Left colon (tissue), 2 donors: ENCODE measurements around the gene VAC14. TPM values are rescaled to one million over a fixed set of nuclear protein-coding genes. Genes with fewer than 3 reads are reported as not detected.
"Not testable (repeated sequence)": the region's sequence is repeated elsewhere in the genome, so short reads cannot be mapped to it uniquely, and the experiment has no call there.

ENCODE experiments used
- ATAC-seq: fragments of 200-7000 bp; cut with Tn5 transposase; one replicate; pipeline ENCODE4 v1.9.1; 2020; ENCODE audit warnings: mild to moderate bottlenecking, moderate library complexity
- DNase-seq, 2 donors: peaks; one replicate each; pipeline ENCODE4 v3.0.0-alpha.2; 2020
- intact Hi-C, 2 donors: fragments of 100-400 bp; cut with DNase I in 1 of 2; cut with micrococcal nuclease in 1 of 2; formaldehyde crosslinking; loops; one replicate each; pipeline versions ENCODE4 v1.11.2 to v1.14.0; 2022; cut with DNase I, micrococcal nuclease
- total RNA-seq, 2 donors: library from RNA; stranded (reverse); fragmentation: NEBNext Ultra II Directional; extraction: Animal tissue kit (Norgen Biotek cat#: 25700); gene quantifications; one replicate each; pipeline ENCODE4 v1.2.1, GENCODE V29; 2021
- donor health status: DM: no; HTN: no; CAD: no.
- donor health status: DM: yes; HTN: yes; CAD: no.

The VAC14 gene
- total RNA-seq, 2 donors from 2014 or later = 26.9 to 32.1 TPM

- intact Hi-C loops = loop anchor here in 1 of 2 donors (10.0 kb wide), 1 partner anchor 64 kb away; no protein-coding TSS in a partner anchor
Measured at GRCh38 chr16:70680495-70681381, 120.2 kb downstream of the VAC14 start.

GRCh38 chr16:70679671-70680494, 121.1 kb downstream of the VAC14 start:
- ATAC-seq (peak; percentile 51), DNase-seq (peak in 1 of 2 donors; percentile 21)
- intact Hi-C loops = loop anchor here (5.0 to 10.0 kb wide), 3 partner anchors 65 to 92 kb away; no protein-coding TSS in a partner anchor

More at GRCh38 chr16:70680495-70681381, 120.2 kb downstream of the VAC14 start:
- DNase-seq (no peak), ATAC-seq (no peak)

DNA sequence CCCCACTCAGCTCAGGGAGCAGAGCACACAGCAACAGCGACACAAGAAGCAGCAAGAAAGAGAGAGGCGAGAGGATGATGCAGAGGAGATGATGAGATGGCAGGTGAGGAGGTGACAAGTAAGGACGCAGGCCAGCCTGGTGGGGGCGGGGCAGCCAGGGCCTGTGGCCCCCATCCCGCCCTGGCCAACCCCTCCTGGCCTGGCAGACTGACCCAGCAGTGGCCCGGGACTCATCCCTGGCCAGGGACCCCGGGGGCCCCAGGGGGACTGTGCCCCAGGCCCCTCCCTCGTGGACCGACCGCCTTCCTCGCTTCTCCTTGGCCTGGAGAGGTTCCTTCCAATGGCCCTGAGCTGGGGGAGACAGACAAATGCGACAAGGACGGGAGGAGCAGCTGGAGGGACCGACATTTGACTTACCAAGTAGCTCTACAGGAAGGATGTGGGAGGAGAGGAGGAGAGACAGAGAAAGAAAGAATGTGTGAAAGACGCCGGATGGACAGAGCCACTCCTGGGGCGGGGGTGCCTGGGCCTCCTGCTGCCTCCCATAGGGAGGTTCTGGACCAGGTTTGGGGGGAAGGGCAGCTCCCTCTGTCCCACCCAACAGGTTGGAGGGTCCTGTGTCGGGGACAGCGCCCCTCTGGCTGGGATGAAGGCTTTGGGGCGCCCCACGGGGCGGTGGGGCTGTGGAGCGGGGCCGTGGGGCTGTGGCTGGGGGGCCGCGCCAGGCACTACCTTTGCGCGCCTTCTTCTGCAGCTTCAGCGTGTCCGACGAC, 121.9 kb downstream of the VAC14 start:
- intact Hi-C loops = loop anchor here (5.0 to 10.0 kb wide), 2 partner anchors 86 to 93 kb away; no protein-coding TSS in a partner anchor
- ATAC-seq = no peak
- DNase-seq = no peak

DNA sequence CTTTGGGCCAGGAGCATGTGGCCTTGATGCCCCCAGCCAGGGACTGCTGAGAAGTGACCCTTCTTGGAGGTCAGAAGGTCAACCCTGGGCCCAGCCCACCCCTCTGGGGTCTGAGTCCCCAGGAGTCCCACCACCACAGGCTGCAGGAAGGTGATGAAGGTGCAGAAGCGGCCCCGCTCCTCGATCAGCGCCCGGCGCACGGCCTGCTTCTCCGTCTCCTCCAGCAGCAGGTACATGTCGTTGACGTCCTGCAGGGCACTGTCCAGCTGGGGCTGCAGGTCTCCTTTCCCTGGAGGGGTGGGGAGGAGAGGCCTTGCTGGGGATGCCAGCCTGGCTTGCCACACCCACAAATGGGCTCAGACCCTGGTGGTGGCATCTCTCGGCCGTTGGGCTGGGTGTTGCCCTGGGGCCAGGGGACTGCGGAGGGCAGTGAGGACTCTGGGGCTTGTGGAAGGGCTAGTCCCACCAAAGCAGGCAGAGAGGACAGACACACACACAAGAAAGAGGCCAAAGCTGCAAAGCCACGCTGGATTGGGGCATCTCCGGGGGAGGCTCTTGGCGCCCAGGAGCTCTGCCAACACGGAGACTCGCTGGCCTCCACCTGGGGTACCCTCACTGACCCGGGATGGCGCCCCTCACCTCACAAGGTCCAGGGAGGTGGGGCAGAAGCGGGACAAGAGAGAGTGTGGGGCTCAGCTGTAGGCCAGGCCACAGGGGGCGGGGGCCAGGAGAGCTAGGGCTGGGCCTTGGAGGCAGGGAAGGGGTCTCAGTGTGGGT, 122.6 kb downstream of the VAC14 start:
- ATAC-seq (no peak), DNase-seq (no peak)
- intact Hi-C loops = loop anchor here (5.0 to 10.0 kb wide), 2 partner anchors 86 to 94 kb away; no protein-coding TSS in a partner anchor

GRCh38 chr16:70677499-70678120, 123.3 kb downstream of the VAC14 start:
- intact Hi-C loops = loop anchor here (5.0 to 10.0 kb wide), 2 partner anchors 87 to 95 kb away; no protein-coding TSS in a partner anchor
- ATAC-seq (no peak), DNase-seq (no peak)

DNA sequence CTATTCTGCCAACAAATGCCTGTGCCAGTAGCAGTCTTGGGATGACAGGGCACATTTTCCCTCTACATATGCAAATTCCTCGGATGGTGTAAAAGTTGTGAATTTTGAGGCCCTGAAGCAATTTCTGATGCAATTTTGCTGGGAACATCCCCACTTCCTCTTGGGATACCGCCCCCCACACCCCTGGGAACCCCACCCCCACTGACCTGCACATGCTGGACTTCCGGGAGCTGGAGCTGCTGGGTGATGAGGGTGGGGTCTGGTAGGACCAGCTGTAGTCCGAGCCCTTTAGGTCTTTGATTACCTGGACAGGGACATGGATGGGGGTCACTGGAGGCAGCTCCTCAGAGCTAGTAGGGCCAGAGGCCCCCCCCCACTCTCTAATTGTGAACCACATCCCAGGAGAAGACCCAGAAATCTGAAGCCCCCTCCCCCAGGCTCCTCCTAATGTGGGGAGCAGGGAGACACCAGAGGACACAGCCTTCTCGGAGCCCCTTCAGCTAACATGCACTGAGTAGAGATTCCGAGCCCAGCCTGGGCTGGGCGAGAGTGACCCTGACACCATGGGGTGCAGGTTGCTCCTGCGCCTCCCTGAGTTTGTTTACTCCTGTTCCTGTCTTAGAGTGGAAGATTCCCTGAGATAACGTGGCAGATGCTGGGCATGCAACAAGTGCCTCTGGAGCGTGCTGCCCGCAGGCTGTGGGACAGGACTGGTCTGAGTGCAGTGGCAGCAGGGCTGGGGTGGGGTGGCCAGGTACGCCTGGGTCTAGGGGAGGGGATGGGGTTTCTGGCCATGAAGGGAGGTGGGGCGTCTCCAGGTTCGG, 124.1 kb downstream of the VAC14 start:
- ATAC-seq (no peak), DNase-seq (peak in 1 of 2 donors; percentile 15)
- intact Hi-C loops = loop anchor here (5.0 to 10.0 kb wide), 2 partner anchors 88 to 95 kb away; no protein-coding TSS in a partner anchor

DNA sequence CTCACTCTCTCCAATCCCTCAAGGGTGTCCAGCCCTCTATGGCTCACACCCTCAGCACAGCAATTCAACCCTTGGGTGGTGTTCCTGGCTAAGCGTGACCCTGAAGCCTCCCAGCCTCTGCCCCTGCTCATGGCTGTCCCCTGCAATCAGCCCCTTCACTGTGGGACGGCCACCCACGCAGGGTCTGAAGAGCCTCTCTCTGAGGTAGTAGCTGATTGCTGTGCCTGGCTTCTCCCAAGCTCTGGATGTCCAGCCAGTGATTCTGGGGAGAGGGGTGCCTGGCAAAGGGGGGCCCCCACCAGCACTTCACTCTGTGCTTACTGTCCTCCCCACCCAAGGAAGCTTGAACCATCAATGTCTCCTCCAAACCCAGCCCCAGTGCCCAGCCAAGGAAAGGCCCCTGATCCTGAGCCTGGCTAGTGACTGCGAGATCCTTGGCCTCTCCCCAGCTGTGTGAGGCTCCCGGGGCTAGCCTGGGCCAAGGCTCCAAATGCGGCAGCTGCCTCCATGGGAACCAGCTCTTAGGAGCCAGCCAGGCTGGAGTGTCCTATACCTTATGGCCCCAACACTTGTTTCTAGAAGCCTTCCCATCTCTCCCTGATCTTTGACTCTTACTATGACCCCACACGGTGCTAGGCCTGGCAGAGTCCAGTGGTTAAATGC, 125.0 kb downstream of the VAC14 start:
- ATAC-seq (no peak), DNase-seq (peak in 1 of 2 donors; percentile 22)
- intact Hi-C loops = loop anchor here (5.0 to 10.0 kb wide), 2 partner anchors 89 to 96 kb away; no protein-coding TSS in a partner anchor

- intact Hi-C loops = loop anchor here (5.0 to 10.0 kb wide), 2 partner anchors 90 to 98 kb away; no protein-coding TSS in a partner anchor
- no peak for DNase-seq
- no peak for ATAC-seq
Measured at GRCh38 chr16:70674221-70675014, 126.5 kb downstream of the VAC14 start.

GRCh38 chr16:70670938-70671337, 130.0 kb downstream of the VAC14 start:
- peak; percentile 92 for ATAC-seq
- DNase-seq = not testable (repeated sequence)

DNA sequence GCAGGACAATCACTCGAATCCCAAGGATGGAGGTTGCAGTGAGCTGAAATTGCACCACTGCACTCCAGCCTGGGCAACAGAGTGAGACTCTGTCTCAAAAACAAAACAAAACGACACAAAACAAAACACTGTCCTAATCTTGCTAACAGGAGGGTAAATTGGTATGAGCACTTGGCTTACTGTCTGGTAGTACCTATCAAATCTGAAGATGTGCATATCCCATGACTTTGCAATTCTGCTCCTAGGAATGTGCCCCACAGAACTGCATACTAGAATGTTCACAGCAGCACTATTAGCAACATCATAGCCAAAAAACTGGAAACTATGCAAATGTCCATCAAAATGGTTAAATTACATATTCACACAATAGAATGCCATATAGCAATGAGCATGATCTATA, 130.8 kb downstream of the VAC14 start:
- intact Hi-C loops = loop anchor here in 1 of 2 donors (10.0 kb wide), 1 partner anchor 95 kb away; no protein-coding TSS in a partner anchor
- ATAC-seq (no peak), DNase-seq (no peak)

More at GRCh38 chr16:70670938-70671337, 130.0 kb downstream of the VAC14 start:
- intact Hi-C loops = loop anchor here in 1 of 2 donors (10.0 kb wide), 1 partner anchor 94 kb away; no protein-coding TSS in a partner anchor

GRCh38 chr16:70665806-70666735, 134.9 kb downstream of the VAC14 start:
- peak in 1 of 2 donors; percentile 22 for DNase-seq
- no peak for ATAC-seq
- intact Hi-C loops = no loop called here

DNA sequence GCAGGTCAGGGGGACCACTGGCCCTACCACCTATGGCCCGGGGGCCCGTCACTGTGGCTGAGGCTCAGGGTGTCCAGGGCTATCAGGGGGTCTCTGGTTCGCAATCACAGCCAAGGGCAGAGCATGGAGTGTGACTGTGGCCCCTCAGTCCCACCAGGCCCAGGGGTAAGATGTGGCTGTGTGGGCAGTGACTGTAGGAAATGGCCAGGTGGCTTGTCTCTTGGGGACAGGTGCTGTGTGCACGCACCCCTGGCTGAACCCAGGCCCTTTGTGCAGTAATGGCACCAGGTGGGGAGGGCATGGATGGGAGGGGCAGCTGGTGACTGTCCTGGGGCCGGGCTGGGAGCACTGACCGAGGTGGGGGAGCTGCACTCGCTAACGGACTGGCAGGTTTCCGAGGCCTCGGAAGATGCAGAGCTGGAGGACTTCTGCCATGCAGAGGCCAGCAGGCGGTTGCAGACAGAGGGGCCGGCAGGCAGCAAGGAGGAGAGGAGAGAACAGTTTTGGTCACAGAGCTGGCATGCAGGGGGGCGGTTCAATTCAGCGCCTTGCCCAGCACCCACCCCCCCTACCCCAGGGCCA, 135.8 kb downstream of the VAC14 start:
- ATAC-seq (no peak), DNase-seq (peak in 1 of 2 donors; percentile 17)
- intact Hi-C loops = no loop called here

- no peak for ATAC-seq
- DNase-seq = peak in 1 of 2 donors; percentile 23
- intact Hi-C loops = no loop called here
Measured at GRCh38 chr16:70664325-70665112, 136.4 kb downstream of the VAC14 start.
